ENCODE results near the gene CCDC142. TPM values are rescaled to one million over a fixed set of nuclear protein-coding genes. Genes with fewer than 3 reads are reported as not detected.

CCDC142 gene
- total RNA-seq, 1 experiment from 2014 or later, result 24.2 TPM

- Histone ChIP-seq H3K9me3 (ENCODE audit: control insufficient read depth, insufficient read depth, low read depth, low read length) (no peaks in the 10 kb centered on the region), H3K27me3 (ENCODE audit: control insufficient read depth, insufficient read depth, low read length) (peaks cover 3% of the 10 kb centered on the region; the same call in 1 of the 2 replicates), H3K4me1 (ENCODE audit: control insufficient read depth, insufficient read depth, low read length) (no peaks in the 10 kb centered on the region), H3K27ac (ENCODE audit: low read length) (no peak overlapping the region), H3K36me3 (ENCODE audit: control insufficient read depth, insufficient read depth, low read length) (no peaks in the 10 kb centered on the region), H3K4me3 (ENCODE audit: low read depth in 2 of 2, low read length in 2 of 2) (no peak overlapping the region)
- no TSS peak for BruUV-seq (replicated peaks)
- in situ Hi-C loops (cut with HindIII; ENCODE audit: low pct_unique_long_range_greater_than_20kb, low sequenced_read_pairs) (no loop called here), intact Hi-C loops (cut with micrococcal nuclease; ENCODE audit: unreplicated experiment) (no loop called here)
- POLR2A ChIA-PET, result no interaction called here
- TF ChIP-seq CTCF (IDR thresholded peaks at IDR 0.05) (no peak), SIN3A (IDR thresholded peaks at IDR 0.05; ENCODE audit: borderline replicate concordance, insufficient read depth, low read depth, low read length) (no peak), POLR2AphosphoS5 (IDR thresholded peaks at IDR 0.05; ENCODE audit: low read depth, low read length) (no peak), TCF7L2 (IDR thresholded peaks at IDR 0.05; ENCODE audit: low read depth, low read length) (no peak)
- TF ChIP-seq, protein P1, sequence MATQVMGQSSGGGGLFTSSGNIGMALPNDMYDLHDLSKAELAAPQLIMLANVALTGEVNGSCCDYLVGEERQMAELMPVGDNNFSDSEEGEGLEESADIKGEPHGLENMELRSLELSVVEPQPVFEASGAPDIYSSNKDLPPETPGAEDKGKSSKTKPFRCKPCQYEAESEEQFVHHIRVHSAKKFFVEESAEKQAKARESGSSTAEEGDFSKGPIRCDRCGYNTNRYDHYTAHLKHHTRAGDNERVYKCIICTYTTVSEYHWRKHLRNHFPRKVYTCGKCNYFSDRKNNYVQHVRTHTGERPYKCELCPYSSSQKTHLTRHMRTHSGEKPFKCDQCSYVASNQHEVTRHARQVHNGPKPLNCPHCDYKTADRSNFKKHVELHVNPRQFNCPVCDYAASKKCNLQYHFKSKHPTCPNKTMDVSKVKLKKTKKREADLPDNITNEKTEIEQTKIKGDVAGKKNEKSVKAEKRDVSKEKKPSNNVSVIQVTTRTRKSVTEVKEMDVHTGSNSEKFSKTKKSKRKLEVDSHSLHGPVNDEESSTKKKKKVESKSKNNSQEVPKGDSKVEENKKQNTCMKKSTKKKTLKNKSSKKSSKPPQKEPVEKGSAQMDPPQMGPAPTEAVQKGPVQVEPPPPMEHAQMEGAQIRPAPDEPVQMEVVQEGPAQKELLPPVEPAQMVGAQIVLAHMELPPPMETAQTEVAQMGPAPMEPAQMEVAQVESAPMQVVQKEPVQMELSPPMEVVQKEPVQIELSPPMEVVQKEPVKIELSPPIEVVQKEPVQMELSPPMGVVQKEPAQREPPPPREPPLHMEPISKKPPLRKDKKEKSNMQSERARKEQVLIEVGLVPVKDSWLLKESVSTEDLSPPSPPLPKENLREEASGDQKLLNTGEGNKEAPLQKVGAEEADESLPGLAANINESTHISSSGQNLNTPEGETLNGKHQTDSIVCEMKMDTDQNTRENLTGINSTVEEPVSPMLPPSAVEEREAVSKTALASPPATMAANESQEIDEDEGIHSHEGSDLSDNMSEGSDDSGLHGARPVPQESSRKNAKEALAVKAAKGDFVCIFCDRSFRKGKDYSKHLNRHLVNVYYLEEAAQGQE (IDR thresholded peaks at IDR 0.05; ENCODE audit: insufficient read depth in 1 of 2, low read depth in 2 of 2, low read length in 1 of 2), result no peak
- ATAC-seq, result no peak
- no peak for DNase-seq (ENCODE audit: low read depth, low spot score)
- CTCF ChIA-PET, result no interaction called here
These were observed 34.0 kb downstream of the CCDC142 start for GRCh38 chr2:74448771-74449170.

DNA sequence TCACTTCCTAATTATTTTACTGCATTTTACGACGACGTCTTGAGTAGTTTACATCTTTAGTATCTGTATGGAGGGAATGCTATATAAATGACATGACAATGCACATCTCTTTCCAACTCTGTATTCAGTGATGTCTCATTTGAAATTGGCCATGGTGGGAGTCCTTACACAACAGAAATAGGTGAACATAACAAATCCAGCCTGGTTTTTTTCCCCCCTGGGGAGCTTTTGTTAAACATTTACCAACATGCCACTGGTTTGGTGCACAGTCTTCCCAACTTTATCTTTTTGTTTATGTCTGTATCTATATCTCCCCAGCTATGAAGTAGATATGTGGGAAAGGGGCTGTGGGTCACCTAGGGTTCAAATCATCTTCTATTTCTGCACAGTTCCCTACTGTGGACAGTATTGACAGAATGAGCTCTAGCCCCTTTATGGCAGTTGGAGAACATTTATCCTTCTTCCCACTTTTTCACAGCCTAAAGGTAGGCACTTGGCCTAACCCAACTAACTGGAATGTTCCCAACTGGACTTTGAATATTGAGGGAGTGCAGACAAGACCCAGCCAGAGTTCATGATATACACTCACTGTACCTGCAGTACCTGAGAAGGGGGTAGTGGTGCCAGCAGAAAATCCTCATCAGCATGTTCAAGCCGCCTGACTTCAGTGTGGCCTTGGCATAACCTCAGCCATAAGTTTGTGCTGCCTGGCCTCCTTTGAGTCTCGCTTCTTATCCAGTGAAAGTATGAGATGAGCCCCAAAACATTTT lies 35.4 kb downstream of the CCDC142 start:
- Histone ChIP-seq H3K4me1 (ENCODE audit: control insufficient read depth, insufficient read depth, low read length) (0 out of 2 replicates have a peak, but pooled peaks cover 3% of the 10 kb centered on the region), H3K27me3 (ENCODE audit: control insufficient read depth, insufficient read depth, low read length) (peaks cover 3% of the 10 kb centered on the region; the same call in 1 of the 2 replicates), H3K4me3 (ENCODE audit: low read depth in 2 of 2, low read length in 2 of 2) (no peak overlapping the region), H3K36me3 (ENCODE audit: control insufficient read depth, insufficient read depth, low read length) (no peaks in the 10 kb centered on the region), H3K27ac (ENCODE audit: low read length) (no peak overlapping the region), H3K9me3 (ENCODE audit: control insufficient read depth, insufficient read depth, low read depth, low read length) (no peaks in the 10 kb centered on the region)
- no peak for DNase-seq (ENCODE audit: low read depth, low spot score)
- no peak for TF ChIP-seq POLR2AphosphoS5 (IDR thresholded peaks at IDR 0.05; ENCODE audit: low read depth, low read length)
- TF ChIP-seq CTCF (IDR thresholded peaks at IDR 0.05), result no peak
- TF ChIP-seq, protein P1 (IDR thresholded peaks at IDR 0.05; ENCODE audit: insufficient read depth in 1 of 2, low read depth in 2 of 2, low read length in 1 of 2), result no peak
- TF ChIP-seq SIN3A (IDR thresholded peaks at IDR 0.05; ENCODE audit: borderline replicate concordance, insufficient read depth, low read depth, low read length), result no peak
- no peak for TF ChIP-seq TCF7L2 (IDR thresholded peaks at IDR 0.05; ENCODE audit: low read depth, low read length)
- ATAC-seq, result no peak
- CTCF ChIA-PET, result no interaction called here
- POLR2A ChIA-PET, result no interaction called here
- intact Hi-C loops (cut with micrococcal nuclease; ENCODE audit: unreplicated experiment) (no loop called here), in situ Hi-C loops (cut with HindIII; ENCODE audit: low pct_unique_long_range_greater_than_20kb, low sequenced_read_pairs) (no loop called here)
- no TSS peak for BruUV-seq (replicated peaks)
